ENCODE measurements around the gene ARRB1.

The ARRB1 gene

GRCh38 chr11:75394085-75394840 is 42.8 kb upstream of the ARRB1 start (continued):
- TF ChIP-seq EGR2 (tag by site-specific recombination; IDR thresholded peaks at IDR 0.05; ENCODE audit: low read depth) = 0 out of 2 replicates have a peak, but pooled peaks have one; percentile 9
- no peak for TF ChIP-seq ZNF707 (tag by site-specific recombination; IDR thresholded peaks at IDR 0.05)
- TF ChIP-seq ZBTB20 (tag by site-specific recombination; IDR thresholded peaks at IDR 0.05) = no peak
- TF ChIP-seq ZFHX2 (tag by site-specific recombination; conservative IDR thresholded peaks at IDR 0.05) = no peak

- ChIA-PET POLR2A (interaction anchor here (0.7 kb wide), 1 partner anchor 477 kb away, joined by 4 read pairs; no protein-coding TSS in a partner anchor), CTCF (interaction anchor here (0.6 to 4.6 kb wide), 18 partner anchors 8 to 311 kb away, joined by 3 to 94 read pairs (median 4); no protein-coding TSS in a partner anchor)
- Histone ChIP-seq H3K4me1 (ENCODE audit: control insufficient read depth, insufficient read depth, low read length) (no peaks in the 10 kb centered on the region), H3K9me3 (ENCODE audit: control insufficient read depth, insufficient read depth, low read depth, low read length) (no peaks in the 10 kb centered on the region), H3K36me3 (ENCODE audit: control insufficient read depth in 2 of 2, insufficient read depth in 1 of 2, low read length in 2 of 2) (no peaks in the 10 kb centered on the region), H3K4me3 (ENCODE audit: low read depth, low read length) (no peak overlapping the region), H3K27ac (ENCODE audit: extremely low read depth, low read depth, low read length) (no peak overlapping the region)
- TF ChIP-seq GLIS1 (tag by site-specific recombination; IDR thresholded peaks at IDR 0.05) (no peak), ZNF549 (tag by site-specific recombination; IDR thresholded peaks at IDR 0.05) (no peak), ZFP37 (tag by site-specific recombination; IDR thresholded peaks at IDR 0.05) (no peak), ZNF624 (tag by site-specific recombination; IDR thresholded peaks at IDR 0.05) (no peak), ZNF324 (tag by site-specific recombination; IDR thresholded peaks at IDR 0.05) (no peak), OVOL3 (tag by site-specific recombination; IDR thresholded peaks at IDR 0.05) (no peak), ZNF280C (tag by site-specific recombination; IDR thresholded peaks at IDR 0.05) (no peak), EGR2 (tag by site-specific recombination; IDR thresholded peaks at IDR 0.05; ENCODE audit: low read depth) (no peak), ZNF335 (tag by site-specific recombination; conservative IDR thresholded peaks at IDR 0.05) (no peak), ZNF530 (tag by site-specific recombination; IDR thresholded peaks at IDR 0.05; ENCODE audit: low read depth) (no peak), ZNF830 (tag by site-specific recombination; IDR thresholded peaks at IDR 0.05; ENCODE audit: low read depth) (no peak), TCF7L2 (IDR thresholded peaks at IDR 0.05; ENCODE audit: borderline replicate concordance, low read depth, low read length) (no peak), ZNF561 (tag by site-specific recombination; IDR thresholded peaks at IDR 0.05; ENCODE audit: borderline replicate concordance) (no peak), ZNF132 (tag by site-specific recombination; IDR thresholded peaks at IDR 0.05; ENCODE audit: borderline replicate concordance) (no peak)
- TF ChIP-seq, protein P1, sequence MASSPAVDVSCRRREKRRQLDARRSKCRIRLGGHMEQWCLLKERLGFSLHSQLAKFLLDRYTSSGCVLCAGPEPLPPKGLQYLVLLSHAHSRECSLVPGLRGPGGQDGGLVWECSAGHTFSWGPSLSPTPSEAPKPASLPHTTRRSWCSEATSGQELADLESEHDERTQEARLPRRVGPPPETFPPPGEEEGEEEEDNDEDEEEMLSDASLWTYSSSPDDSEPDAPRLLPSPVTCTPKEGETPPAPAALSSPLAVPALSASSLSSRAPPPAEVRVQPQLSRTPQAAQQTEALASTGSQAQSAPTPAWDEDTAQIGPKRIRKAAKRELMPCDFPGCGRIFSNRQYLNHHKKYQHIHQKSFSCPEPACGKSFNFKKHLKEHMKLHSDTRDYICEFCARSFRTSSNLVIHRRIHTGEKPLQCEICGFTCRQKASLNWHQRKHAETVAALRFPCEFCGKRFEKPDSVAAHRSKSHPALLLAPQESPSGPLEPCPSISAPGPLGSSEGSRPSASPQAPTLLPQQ (tag by site-specific recombination; IDR thresholded peaks at IDR 0.05) = no peak
- TF ChIP-seq, protein P2, sequence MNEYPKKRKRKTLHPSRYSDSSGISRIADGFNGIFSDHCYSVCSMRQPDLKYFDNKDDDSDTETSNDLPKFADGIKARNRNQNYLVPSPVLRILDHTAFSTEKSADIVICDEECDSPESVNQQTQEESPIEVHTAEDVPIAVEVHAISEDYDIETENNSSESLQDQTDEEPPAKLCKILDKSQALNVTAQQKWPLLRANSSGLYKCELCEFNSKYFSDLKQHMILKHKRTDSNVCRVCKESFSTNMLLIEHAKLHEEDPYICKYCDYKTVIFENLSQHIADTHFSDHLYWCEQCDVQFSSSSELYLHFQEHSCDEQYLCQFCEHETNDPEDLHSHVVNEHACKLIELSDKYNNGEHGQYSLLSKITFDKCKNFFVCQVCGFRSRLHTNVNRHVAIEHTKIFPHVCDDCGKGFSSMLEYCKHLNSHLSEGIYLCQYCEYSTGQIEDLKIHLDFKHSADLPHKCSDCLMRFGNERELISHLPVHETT (tag by site-specific recombination; IDR thresholded peaks at IDR 0.05) = no peak
Observed at GRCh38 chr11:75389925-75390324, 38.5 kb upstream of the ARRB1 start.
